ENCODE results near the gene NUDCD3. TPM values are rescaled to one million over a fixed set of nuclear protein-coding genes. Genes with fewer than 3 reads are reported as not detected.

Gene NUDCD3
- total RNA-seq, 1 experiment from 2014 or later = 82.3 TPM

- ChIA-PET POLR2A (ENCODE audit: unreplicated experiment) (no interaction called here), CTCF (interaction anchor here (0.6 to 0.7 kb wide), 2 partner anchors 282 to 408 kb away, joined by 3 to 10 read pairs; no protein-coding TSS in a partner anchor)
- Histone ChIP-seq H3K27ac (ENCODE audit: low read length) (no peak overlapping the region), H3K79me2 (ENCODE audit: low read length) (no peaks in the 10 kb centered on the region), H3K9me3 (ENCODE audit: low read length) (no peaks in the 10 kb centered on the region), H2AFZ (ENCODE audit: low read length) (no peak overlapping the region), H3K9me2 (replicated peaks; ENCODE audit: low read length) (no peaks in the 10 kb centered on the region), H3K4me3 (ENCODE audit: low read length) (no peak overlapping the region), H3K36me3 (ENCODE audit: low read depth, low read length) (no peaks in the 10 kb centered on the region), H4K20me1 (ENCODE audit: low read length) (no peaks in the 10 kb centered on the region), H3F3A (ENCODE audit: low read length, unreplicated experiment) (no peaks in the 10 kb centered on the region), H3K27me3 (ENCODE audit: low read length) (no peaks in the 10 kb centered on the region), H3K4me1 (ENCODE audit: insufficient read depth, low read length) (no peaks in the 10 kb centered on the region), H3K4me2 (ENCODE audit: low read length) (no peak overlapping the region), H3K9ac (ENCODE audit: low read length) (no peak overlapping the region)
- no TSS peak for BruUV-seq (replicated peaks)
- DNase-seq (no peak), ATAC-seq (no peak)
- TF ChIP-seq EZH2 (IDR thresholded peaks at IDR 0.05; ENCODE audit: low read length, unreplicated experiment) = no peak
- TF ChIP-seq CTCF (conservative IDR thresholded peaks at IDR 0.05; ENCODE audit: low read depth, low read length) = no peak
- TF ChIP-seq EZH2phosphoT487 (IDR thresholded peaks at IDR 0.05; ENCODE audit: borderline replicate concordance, low read length) = no peak
- intact Hi-C loops (cut with micrococcal nuclease) = no loop called here
These were observed 45.0 kb upstream of the NUDCD3 start for GRCh38 chr7:44535348-44536064.

- no peaks in the 10 kb centered on the region for H3K79me2 ChIP-seq (ENCODE audit: low read length)
- BruUV-seq (replicated peaks) = no TSS peak
- no peaks in the 10 kb centered on the region for H3K9me3 ChIP-seq (ENCODE audit: low read length)
- no peaks in the 10 kb centered on the region for H3K4me1 ChIP-seq (ENCODE audit: insufficient read depth, low read length)
- intact Hi-C loops (cut with micrococcal nuclease) = no loop called here
- no peak overlapping the region for H3K27ac ChIP-seq (ENCODE audit: low read length)
- peak; percentile 70 for TF ChIP-seq CTCF (conservative IDR thresholded peaks at IDR 0.05; ENCODE audit: low read depth, low read length)
- no peak for TF ChIP-seq EZH2 (IDR thresholded peaks at IDR 0.05; ENCODE audit: low read length, unreplicated experiment)
- POLR2A ChIA-PET (ENCODE audit: unreplicated experiment) = no interaction called here
- H3K9me2 ChIP-seq (replicated peaks; ENCODE audit: low read length) = no peaks in the 10 kb centered on the region
- no peak overlapping the region for H2AFZ ChIP-seq (ENCODE audit: low read length)
- H4K20me1 ChIP-seq (ENCODE audit: low read length) = no peaks in the 10 kb centered on the region
- CTCF ChIA-PET = no interaction called here
- peak; percentile 65; the same call in 1 of the 2 replicates for ATAC-seq
- H3F3A ChIP-seq (ENCODE audit: low read length, unreplicated experiment) = no peaks in the 10 kb centered on the region
- H3K9ac ChIP-seq (ENCODE audit: low read length) = no peak overlapping the region
- peak; percentile 47 for DNase-seq
- no peak overlapping the region for H3K4me3 ChIP-seq (ENCODE audit: low read length)
- no peaks in the 10 kb centered on the region for H3K27me3 ChIP-seq (ENCODE audit: low read length)
- H3K4me2 ChIP-seq (ENCODE audit: low read length) = no peak overlapping the region
- no peaks in the 10 kb centered on the region for H3K36me3 ChIP-seq (ENCODE audit: low read depth, low read length)
These were observed 44.0 kb upstream of the NUDCD3 start for GRCh38 chr7:44534501-44534900.

GRCh38 chr7:44534087-44534486 is 43.6 kb upstream of the NUDCD3 start:
- ChIA-PET CTCF (no interaction called here), POLR2A (ENCODE audit: unreplicated experiment) (no interaction called here)
- Histone ChIP-seq H4K20me1 (ENCODE audit: low read length) (no peaks in the 10 kb centered on the region), H3K36me3 (ENCODE audit: low read depth, low read length) (no peaks in the 10 kb centered on the region), H3K4me1 (ENCODE audit: insufficient read depth, low read length) (no peaks in the 10 kb centered on the region), H3K4me3 (ENCODE audit: low read length) (no peak overlapping the region), H3F3A (ENCODE audit: low read length, unreplicated experiment) (no peaks in the 10 kb centered on the region), H3K27me3 (ENCODE audit: low read length) (no peaks in the 10 kb centered on the region), H3K9ac (ENCODE audit: low read length) (no peak overlapping the region), H3K79me2 (ENCODE audit: low read length) (no peaks in the 10 kb centered on the region), H3K27ac (ENCODE audit: low read length) (no peak overlapping the region), H3K4me2 (ENCODE audit: low read length) (no peak overlapping the region), H3K9me3 (ENCODE audit: low read length) (no peaks in the 10 kb centered on the region), H2AFZ (ENCODE audit: low read length) (no peak overlapping the region), H3K9me2 (replicated peaks; ENCODE audit: low read length) (no peaks in the 10 kb centered on the region)
- TF ChIP-seq EZH2 (IDR thresholded peaks at IDR 0.05; ENCODE audit: low read length, unreplicated experiment) (no peak), CTCF (conservative IDR thresholded peaks at IDR 0.05; ENCODE audit: low read depth, low read length) (no peak), EZH2phosphoT487 (IDR thresholded peaks at IDR 0.05; ENCODE audit: borderline replicate concordance, low read length) (no peak)
- intact Hi-C loops (cut with micrococcal nuclease) = no loop called here
- no TSS peak for BruUV-seq (replicated peaks)
- ATAC-seq (no peak), DNase-seq (no peak)

Data from PC-3 (cell line).